GM23338 (cell line): ENCODE data around the gene CAMLG. TPM values are rescaled to one million over a fixed set of nuclear protein-coding genes. Genes with fewer than 3 reads are reported as not detected.

ENCODE experiments used
- ATAC-seq: fragments of 200-7000 bp; cut with Tn5 transposase; 3 replicates; pipeline ENCODE4 v1.9.1; 2020
- DNase-seq: peaks from one replicate; pipeline ENCODE4 v3.0.0-alpha.2; 2015; ENCODE audit warnings: low spot score
- H2AFZ ChIP-seq: fragments of 200-600 bp; sonication (generic); 2 replicates; pipeline ENCODE4 v1.8.0; 2016; ENCODE audit warnings: antibody characterized with exemption, mild to moderate bottlenecking, moderate library complexity
- H3F3A ChIP-seq: fragments of 200-600 bp; sonication (generic); replicated peaks from 2 replicates; pipeline ENCODE4 v1.8.0; 2017; ENCODE audit warnings: antibody characterized with exemption, mixed run types, low read depth
- H3K27ac ChIP-seq: fragments of 200-600 bp; sonication (generic); 2 replicates; pipeline ENCODE4 v1.6.1; 2016; ENCODE audit warnings: low read depth
- H3K27me3 ChIP-seq: fragments of 200-600 bp; sonication (generic); 2 replicates; pipeline ENCODE4 v1.8.0; 2016; ENCODE audit warnings: mild to moderate bottlenecking, mixed run types, moderate library complexity; ENCODE audit not compliant: insufficient read depth
- H3K36me3 ChIP-seq: fragments of 200-600 bp; sonication (generic); 2 replicates; pipeline ENCODE4 v1.8.0; 2016; ENCODE audit warnings: mild to moderate bottlenecking; ENCODE audit not compliant: insufficient read depth
- H3K4me1 ChIP-seq: fragments of 200-600 bp; sonication (generic); 2 replicates; pipeline ENCODE4 v1.8.0; 2016; ENCODE audit warnings: mild to moderate bottlenecking, moderate library complexity; ENCODE audit not compliant: insufficient read depth
- H3K4me2 ChIP-seq: fragments of 200-600 bp; sonication (generic); 2 replicates; pipeline ENCODE4 v1.7.1; 2017; ENCODE audit warnings: mixed run types
- H3K4me3 ChIP-seq: fragments of 200-600 bp; sonication (generic); 2 replicates; pipeline ENCODE4 v1.6.1; 2016; ENCODE audit warnings: mixed run types
- H3K79me2 ChIP-seq: fragments of 200-600 bp; sonication (generic); replicated peaks from 2 replicates; pipeline ENCODE4 v1.8.0; 2017; ENCODE audit warnings: mild to moderate bottlenecking; ENCODE audit not compliant: insufficient read depth
- H3K9me2 ChIP-seq: fragments of 200-600 bp; sonication (generic); 2 replicates; pipeline ENCODE4 v1.8.0; 2017; ENCODE audit not compliant: insufficient read depth
- H4K20me1 ChIP-seq: fragments of 200-600 bp; sonication (generic); replicated peaks from 2 replicates; pipeline ENCODE4 v1.8.0; 2017; ENCODE audit warnings: mild to moderate bottlenecking; ENCODE audit not compliant: insufficient read depth
- H3K27ac Mint-ChIP-seq: 2 replicates; pipeline ENCODE4 v1.8.0; 2020; ENCODE audit warnings: inconsistent platforms, mild to moderate bottlenecking, moderate library complexity, mixed read lengths
- H3K27me3 Mint-ChIP-seq: 3 replicates; pipeline ENCODE4 v1.8.0; 2022; ENCODE audit warnings: low read depth, mild to moderate bottlenecking, moderate library complexity, mixed read lengths, inconsistent platforms; ENCODE audit not compliant: insufficient read depth, poor library complexity
- H3K36me3 Mint-ChIP-seq: 3 replicates; pipeline ENCODE4 v1.8.0; 2021; ENCODE audit warnings: low read depth, mild to moderate bottlenecking, inconsistent platforms, moderate library complexity, mixed read lengths
- H3K4me1 Mint-ChIP-seq: 3 replicates; pipeline ENCODE4 v1.8.0; 2020; ENCODE audit warnings: mild to moderate bottlenecking, inconsistent platforms, mixed read lengths
- H3K4me3 Mint-ChIP-seq: 3 replicates; pipeline ENCODE4 v1.8.0; 2021; ENCODE audit warnings: moderate library complexity, mild to moderate bottlenecking, inconsistent platforms, mixed read lengths
- H3K9me3 Mint-ChIP-seq: 3 replicates; pipeline ENCODE4 v1.8.0; 2020; ENCODE audit warnings: moderate library complexity, mild to moderate bottlenecking, inconsistent platforms, mixed read lengths
- CREB1 ChIP-seq: fragments of 250-450 bp; sonication (Bioruptor Pico); IDR thresholded peaks from 2 replicates; pipeline ENCODE4 v1.5.0; 2020; ENCODE audit warnings: low read depth, mild to moderate bottlenecking, moderate library complexity
- EZH2 ChIP-seq: fragments of 200-600 bp; sonication (generic); IDR thresholded peaks from one replicate; pipeline ENCODE4 v1.8.0; 2017; ENCODE audit warnings: antibody characterized with exemption, mild to moderate bottlenecking, low read depth; ENCODE audit not compliant: unreplicated experiment
- EZH2phosphoT487 ChIP-seq: fragments of 200-600 bp; sonication (generic); IDR thresholded peaks from one replicate; pipeline ENCODE4 v1.8.1; 2018; ENCODE audit warnings: antibody characterized with exemption; ENCODE audit not compliant: unreplicated experiment
- JUNB ChIP-seq: IDR thresholded peaks from one replicate; pipeline ENCODE4 v1.6.1; 2016; ENCODE audit warnings: antibody characterized with exemption; ENCODE audit not compliant: unreplicated experiment
- NANOG ChIP-seq: IDR thresholded peaks from 2 replicates; pipeline ENCODE4 v1.6.1; 2016; ENCODE audit warnings: antibody characterized with exemption, borderline replicate concordance
- POLR2AphosphoS5 ChIP-seq: IDR thresholded peaks from 2 replicates; pipeline ENCODE4 v1.6.1; 2016; ENCODE audit warnings: antibody characterized with exemption, low read depth
- STAT1 ChIP-seq: IDR thresholded peaks from one replicate; pipeline ENCODE4 v1.6.1; 2016; ENCODE audit warnings: antibody characterized with exemption; ENCODE audit not compliant: unreplicated experiment
- ZNF114 ChIP-seq: fragments of 250-450 bp; sonication (Bioruptor Pico); IDR thresholded peaks from 2 replicates; pipeline ENCODE4 v1.5.0; 2020; ENCODE audit warnings: mild to moderate bottlenecking, moderate library complexity
- ZNF331 ChIP-seq: fragments of 250-450 bp; sonication (Bioruptor Pico); IDR thresholded peaks from 2 replicates; pipeline ENCODE4 v1.5.0; 2020; ENCODE audit warnings: low read depth, mild to moderate bottlenecking, moderate library complexity
- polyA plus RNA-seq: library from polyadenylated mRNA; unstranded; fragments of >200 nt; fragmentation: Nextera tagmentation; extraction: Ambion mirVana; gene quantifications from 2 replicates; pipeline ENCODE4 v1.2.1, GENCODE V29; 2016
- total RNA-seq: library from RNA; depleted of rRNA; stranded (reverse); fragments of >200 nt; shearing (Covaris generic); gene quantifications from 2 replicates; pipeline ENCODE4 v1.2.3, GENCODE V29; 2014
- TF ChIP-seq, protein P1 (sequence below): IDR thresholded peaks from one replicate; pipeline ENCODE4 v1.6.1; 2018; ENCODE audit warnings: antibody characterized with exemption; ENCODE audit not compliant: unreplicated experiment
- TF ChIP-seq, protein P2 (sequence below), 2 experiments: fragments of 200-600 bp in 1 of 2; sonication (generic) in 1 of 2; conservative IDR thresholded peaks; 2 replicates each; pipeline versions ENCODE4 v1.5.1 to v1.6.1; 2016 to 2017; ENCODE audit warnings: antibody characterized with exemption in 2 of 2, low read depth in 2 of 2, mild to moderate bottlenecking in 2 of 2, moderate library complexity in 1 of 2
- TF ChIP-seq, protein P3 (sequence below): IDR thresholded peaks from 2 replicates; pipeline ENCODE4 v1.6.1; 2016; ENCODE audit warnings: antibody characterized with exemption
- TF ChIP-seq, protein P4 (sequence below): fragments of 250-450 bp; sonication (Bioruptor Pico); IDR thresholded peaks from 2 replicates; pipeline ENCODE4 v1.5.0; 2020; ENCODE audit warnings: mild to moderate bottlenecking, moderate library complexity

The CAMLG gene
- total and polyA plus RNA-seq, 2 experiments from 2014 or later, result 34.4 to 75.0 TPM

- H3K9me3 Mint-ChIP-seq, result no peaks in the 10 kb centered on the region
- peaks cover 84% of the 10 kb centered on the region for H3K36me3 Mint-ChIP-seq
- H3K27me3 Mint-ChIP-seq, result no peaks in the 10 kb centered on the region
- peaks cover 22% of the 10 kb centered on the region for H4K20me1 ChIP-seq
- H3K4me2 ChIP-seq, result no peak overlapping the region
- H3F3A ChIP-seq, result 0 out of 2 replicates have a peak, but pooled peaks cover 6% of the 10 kb centered on the region
- H3K4me1 Mint-ChIP-seq, result no peaks in the 10 kb centered on the region
- H3K9me2 ChIP-seq, result no peaks in the 10 kb centered on the region
- no peaks in the 10 kb centered on the region for H3K4me1 ChIP-seq
- H3K4me3 Mint-ChIP-seq, result no peak overlapping the region
- DNase-seq, result no peak
- no peak overlapping the region for H2AFZ ChIP-seq
- no peak for TF ChIP-seq JUNB
- no peak for TF ChIP-seq EZH2phosphoT487
- TF ChIP-seq NANOG, result no peak
- TF ChIP-seq, protein P1, sequence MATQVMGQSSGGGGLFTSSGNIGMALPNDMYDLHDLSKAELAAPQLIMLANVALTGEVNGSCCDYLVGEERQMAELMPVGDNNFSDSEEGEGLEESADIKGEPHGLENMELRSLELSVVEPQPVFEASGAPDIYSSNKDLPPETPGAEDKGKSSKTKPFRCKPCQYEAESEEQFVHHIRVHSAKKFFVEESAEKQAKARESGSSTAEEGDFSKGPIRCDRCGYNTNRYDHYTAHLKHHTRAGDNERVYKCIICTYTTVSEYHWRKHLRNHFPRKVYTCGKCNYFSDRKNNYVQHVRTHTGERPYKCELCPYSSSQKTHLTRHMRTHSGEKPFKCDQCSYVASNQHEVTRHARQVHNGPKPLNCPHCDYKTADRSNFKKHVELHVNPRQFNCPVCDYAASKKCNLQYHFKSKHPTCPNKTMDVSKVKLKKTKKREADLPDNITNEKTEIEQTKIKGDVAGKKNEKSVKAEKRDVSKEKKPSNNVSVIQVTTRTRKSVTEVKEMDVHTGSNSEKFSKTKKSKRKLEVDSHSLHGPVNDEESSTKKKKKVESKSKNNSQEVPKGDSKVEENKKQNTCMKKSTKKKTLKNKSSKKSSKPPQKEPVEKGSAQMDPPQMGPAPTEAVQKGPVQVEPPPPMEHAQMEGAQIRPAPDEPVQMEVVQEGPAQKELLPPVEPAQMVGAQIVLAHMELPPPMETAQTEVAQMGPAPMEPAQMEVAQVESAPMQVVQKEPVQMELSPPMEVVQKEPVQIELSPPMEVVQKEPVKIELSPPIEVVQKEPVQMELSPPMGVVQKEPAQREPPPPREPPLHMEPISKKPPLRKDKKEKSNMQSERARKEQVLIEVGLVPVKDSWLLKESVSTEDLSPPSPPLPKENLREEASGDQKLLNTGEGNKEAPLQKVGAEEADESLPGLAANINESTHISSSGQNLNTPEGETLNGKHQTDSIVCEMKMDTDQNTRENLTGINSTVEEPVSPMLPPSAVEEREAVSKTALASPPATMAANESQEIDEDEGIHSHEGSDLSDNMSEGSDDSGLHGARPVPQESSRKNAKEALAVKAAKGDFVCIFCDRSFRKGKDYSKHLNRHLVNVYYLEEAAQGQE, result no peak
- TF ChIP-seq ZNF331 (CRISPR knock-in tag), result no peak
- TF ChIP-seq ZNF114 (CRISPR knock-in tag), result no peak
- TF ChIP-seq, protein P2, sequence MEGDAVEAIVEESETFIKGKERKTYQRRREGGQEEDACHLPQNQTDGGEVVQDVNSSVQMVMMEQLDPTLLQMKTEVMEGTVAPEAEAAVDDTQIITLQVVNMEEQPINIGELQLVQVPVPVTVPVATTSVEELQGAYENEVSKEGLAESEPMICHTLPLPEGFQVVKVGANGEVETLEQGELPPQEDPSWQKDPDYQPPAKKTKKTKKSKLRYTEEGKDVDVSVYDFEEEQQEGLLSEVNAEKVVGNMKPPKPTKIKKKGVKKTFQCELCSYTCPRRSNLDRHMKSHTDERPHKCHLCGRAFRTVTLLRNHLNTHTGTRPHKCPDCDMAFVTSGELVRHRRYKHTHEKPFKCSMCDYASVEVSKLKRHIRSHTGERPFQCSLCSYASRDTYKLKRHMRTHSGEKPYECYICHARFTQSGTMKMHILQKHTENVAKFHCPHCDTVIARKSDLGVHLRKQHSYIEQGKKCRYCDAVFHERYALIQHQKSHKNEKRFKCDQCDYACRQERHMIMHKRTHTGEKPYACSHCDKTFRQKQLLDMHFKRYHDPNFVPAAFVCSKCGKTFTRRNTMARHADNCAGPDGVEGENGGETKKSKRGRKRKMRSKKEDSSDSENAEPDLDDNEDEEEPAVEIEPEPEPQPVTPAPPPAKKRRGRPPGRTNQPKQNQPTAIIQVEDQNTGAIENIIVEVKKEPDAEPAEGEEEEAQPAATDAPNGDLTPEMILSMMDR (conservative IDR thresholded peaks at IDR 0.05; ENCODE audit: low read depth in 2 of 2), result no peak
- no peak for TF ChIP-seq STAT1
- TF ChIP-seq CREB1, result no peak
- no peak for TF ChIP-seq EZH2
- TF ChIP-seq POLR2AphosphoS5, result no peak
- TF ChIP-seq, protein P3, sequence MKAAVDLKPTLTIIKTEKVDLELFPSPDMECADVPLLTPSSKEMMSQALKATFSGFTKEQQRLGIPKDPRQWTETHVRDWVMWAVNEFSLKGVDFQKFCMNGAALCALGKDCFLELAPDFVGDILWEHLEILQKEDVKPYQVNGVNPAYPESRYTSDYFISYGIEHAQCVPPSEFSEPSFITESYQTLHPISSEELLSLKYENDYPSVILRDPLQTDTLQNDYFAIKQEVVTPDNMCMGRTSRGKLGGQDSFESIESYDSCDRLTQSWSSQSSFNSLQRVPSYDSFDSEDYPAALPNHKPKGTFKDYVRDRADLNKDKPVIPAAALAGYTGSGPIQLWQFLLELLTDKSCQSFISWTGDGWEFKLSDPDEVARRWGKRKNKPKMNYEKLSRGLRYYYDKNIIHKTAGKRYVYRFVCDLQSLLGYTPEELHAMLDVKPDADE, result no peak
- TF ChIP-seq, protein P4, sequence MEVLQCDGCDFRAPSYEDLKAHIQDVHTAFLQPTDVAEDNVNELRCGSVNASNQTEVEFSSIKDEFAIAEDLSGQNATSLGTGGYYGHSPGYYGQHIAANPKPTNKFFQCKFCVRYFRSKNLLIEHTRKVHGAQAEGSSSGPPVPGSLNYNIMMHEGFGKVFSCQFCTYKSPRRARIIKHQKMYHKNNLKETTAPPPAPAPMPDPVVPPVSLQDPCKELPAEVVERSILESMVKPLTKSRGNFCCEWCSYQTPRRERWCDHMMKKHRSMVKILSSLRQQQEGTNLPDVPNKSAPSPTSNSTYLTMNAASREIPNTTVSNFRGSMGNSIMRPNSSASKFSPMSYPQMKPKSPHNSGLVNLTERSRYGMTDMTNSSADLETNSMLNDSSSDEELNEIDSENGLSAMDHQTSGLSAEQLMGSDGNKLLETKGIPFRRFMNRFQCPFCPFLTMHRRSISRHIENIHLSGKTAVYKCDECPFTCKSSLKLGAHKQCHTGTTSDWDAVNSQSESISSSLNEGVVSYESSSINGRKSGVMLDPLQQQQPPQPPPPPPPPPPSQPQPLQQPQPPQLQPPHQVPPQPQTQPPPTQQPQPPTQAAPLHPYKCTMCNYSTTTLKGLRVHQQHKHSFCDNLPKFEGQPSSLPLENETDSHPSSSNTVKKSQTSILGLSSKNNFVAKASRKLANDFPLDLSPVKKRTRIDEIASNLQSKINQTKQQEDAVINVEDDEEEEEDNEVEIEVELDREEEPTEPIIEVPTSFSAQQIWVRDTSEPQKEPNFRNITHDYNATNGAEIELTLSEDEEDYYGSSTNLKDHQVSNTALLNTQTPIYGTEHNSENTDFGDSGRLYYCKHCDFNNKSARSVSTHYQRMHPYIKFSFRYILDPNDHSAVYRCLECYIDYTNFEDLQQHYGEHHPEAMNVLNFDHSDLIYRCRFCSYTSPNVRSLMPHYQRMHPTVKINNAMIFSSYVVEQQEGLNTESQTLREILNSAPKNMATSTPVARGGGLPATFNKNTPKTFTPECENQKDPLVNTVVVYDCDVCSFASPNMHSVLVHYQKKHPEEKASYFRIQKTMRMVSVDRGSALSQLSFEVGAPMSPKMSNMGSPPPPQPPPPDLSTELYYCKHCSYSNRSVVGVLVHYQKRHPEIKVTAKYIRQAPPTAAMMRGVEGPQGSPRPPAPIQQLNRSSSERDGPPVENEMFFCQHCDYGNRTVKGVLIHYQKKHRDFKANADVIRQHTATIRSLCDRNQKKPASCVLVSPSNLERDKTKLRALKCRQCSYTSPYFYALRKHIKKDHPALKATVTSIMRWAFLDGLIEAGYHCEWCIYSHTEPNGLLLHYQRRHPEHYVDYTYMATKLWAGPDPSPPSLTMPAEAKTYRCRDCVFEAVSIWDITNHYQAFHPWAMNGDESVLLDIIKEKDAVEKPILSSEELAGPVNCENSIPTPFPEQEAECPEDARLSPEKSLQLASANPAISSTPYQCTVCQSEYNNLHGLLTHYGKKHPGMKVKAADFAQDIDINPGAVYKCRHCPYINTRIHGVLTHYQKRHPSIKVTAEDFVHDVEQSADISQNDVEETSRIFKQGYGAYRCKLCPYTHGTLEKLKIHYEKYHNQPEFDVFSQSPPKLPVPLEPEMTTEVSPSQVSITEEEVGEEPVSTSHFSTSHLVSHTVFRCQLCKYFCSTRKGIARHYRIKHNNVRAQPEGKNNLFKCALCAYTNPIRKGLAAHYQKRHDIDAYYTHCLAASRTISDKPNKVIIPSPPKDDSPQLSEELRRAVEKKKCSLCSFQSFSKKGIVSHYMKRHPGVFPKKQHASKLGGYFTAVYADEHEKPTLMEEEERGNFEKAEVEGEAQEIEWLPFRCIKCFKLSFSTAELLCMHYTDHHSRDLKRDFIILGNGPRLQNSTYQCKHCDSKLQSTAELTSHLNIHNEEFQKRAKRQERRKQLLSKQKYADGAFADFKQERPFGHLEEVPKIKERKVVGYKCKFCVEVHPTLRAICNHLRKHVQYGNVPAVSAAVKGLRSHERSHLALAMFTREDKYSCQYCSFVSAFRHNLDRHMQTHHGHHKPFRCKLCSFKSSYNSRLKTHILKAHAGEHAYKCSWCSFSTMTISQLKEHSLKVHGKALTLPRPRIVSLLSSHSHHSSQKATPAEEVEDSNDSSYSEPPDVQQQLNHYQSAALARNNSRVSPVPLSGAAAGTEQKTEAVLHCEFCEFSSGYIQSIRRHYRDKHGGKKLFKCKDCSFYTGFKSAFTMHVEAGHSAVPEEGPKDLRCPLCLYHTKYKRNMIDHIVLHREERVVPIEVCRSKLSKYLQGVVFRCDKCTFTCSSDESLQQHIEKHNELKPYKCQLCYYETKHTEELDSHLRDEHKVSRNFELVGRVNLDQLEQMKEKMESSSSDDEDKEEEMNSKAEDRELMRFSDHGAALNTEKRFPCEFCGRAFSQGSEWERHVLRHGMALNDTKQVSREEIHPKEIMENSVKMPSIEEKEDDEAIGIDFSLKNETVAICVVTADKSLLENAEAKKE (CRISPR knock-in tag), result no peak
- H3K79me2 ChIP-seq, result peaks cover 38% of the 10 kb centered on the region
- no peaks in the 10 kb centered on the region for H3K27me3 ChIP-seq
- ATAC-seq, result no peak
- no peak overlapping the region for H3K27ac ChIP-seq
- H3K36me3 ChIP-seq, result peaks cover 77% of the 10 kb centered on the region
- H3K27ac Mint-ChIP-seq, result no peak overlapping the region
- H3K4me3 ChIP-seq, result no peak overlapping the region
These were observed 30.9 kb downstream of the CAMLG start for GRCh38 chr5:134769206-134769605.
